GM12891 (cell line): ENCODE results near the gene TUBA3E.
"Not testable (repeated sequence)": the region's sequence is repeated elsewhere in the genome, so short reads cannot be mapped to it uniquely, and the experiment has no call there.

Source experiments
- PAX5 ChIP-seq: IDR thresholded peaks from 2 replicates; pipeline ENCODE4 v1.6.1; 2011; ENCODE audit warnings: low read length, moderate library complexity, mild to moderate bottlenecking; ENCODE audit not compliant: insufficient read depth, severe bottlenecking
- POLR2A ChIP-seq: IDR thresholded peaks from 2 replicates; pipeline ENCODE4 v1.6.1; 2011; ENCODE audit warnings: low read depth, low read length, control low read depth
- POLR2AphosphoS5 ChIP-seq: IDR thresholded peaks from 2 replicates; pipeline ENCODE4 v1.6.1; 2011; ENCODE audit warnings: low read depth, low read length, control low read depth
- POU2F2 ChIP-seq: IDR thresholded peaks from 2 replicates; pipeline ENCODE4 v1.6.1; 2011; ENCODE audit warnings: low read depth, mild to moderate bottlenecking, control low read depth, low read length, moderate library complexity
- TAF1 ChIP-seq: IDR thresholded peaks from 2 replicates; pipeline ENCODE4 v1.6.1; 2011; ENCODE audit warnings: low read depth, low read length, control low read depth

GRCh38 chr2:130157825-130158514 is 40.3 kb downstream of the TUBA3E start:
- not testable (repeated sequence) for TF ChIP-seq POLR2A, TAF1, POLR2AphosphoS5, PAX5
- 0 out of 2 replicates have a peak, but pooled peaks have one; percentile 33 for TF ChIP-seq POU2F2
